CD4-positive, alpha-beta T cell treated with Interleukin-4 for 1 hour (primary cell): ENCODE results near the gene SPATA6.
"Not testable (repeated sequence)": the region's sequence is repeated elsewhere in the genome, so short reads cannot be mapped to it uniquely, and the experiment has no call there.

Experiments used
- DNase-seq, 2 donors: peaks; one replicate each; pipeline ENCODE4 v3.0.0-alpha.2; 2020 to 2022

The SPATA6 gene

GRCh38 chr1:48338257-48338656 is 133.7 kb downstream of the SPATA6 start:
- DNase-seq: no peak

GRCh38 chr1:48333316-48333715 is 138.7 kb downstream of the SPATA6 start:
- no peak for DNase-seq

GRCh38 chr1:48332115-48332514 is 139.9 kb downstream of the SPATA6 start:
- DNase-seq: no peak

GRCh38 chr1:48329905-48330304 is 142.1 kb downstream of the SPATA6 start:
- no peak for DNase-seq

- DNase-seq: no peak
These were observed 142.5 kb downstream of the SPATA6 start for GRCh38 chr1:48329486-48329885.

- not testable (repeated sequence) for DNase-seq
These were observed 160.2 kb downstream of the SPATA6 start for GRCh38 chr1:48311829-48312228.

- DNase-seq: no peak
These were observed 162.4 kb downstream of the SPATA6 start for GRCh38 chr1:48309564-48310082.

GRCh38 chr1:48302652-48303051 is 169.4 kb downstream of the SPATA6 start:
- no peak for DNase-seq

- DNase-seq: no peak
These were observed 177.3 kb downstream of the SPATA6 start for GRCh38 chr1:48294656-48295055.

- not testable (repeated sequence) for DNase-seq
These were observed 177.9 kb downstream of the SPATA6 start for GRCh38 chr1:48294094-48294493.

- no peak for DNase-seq
These were observed 179.3 kb downstream of the SPATA6 start for GRCh38 chr1:48292706-48293105.

GRCh38 chr1:48291421-48291820 is 180.6 kb downstream of the SPATA6 start:
- no peak for DNase-seq

GRCh38 chr1:48285525-48285924 is 186.5 kb downstream of the SPATA6 start:
- no peak for DNase-seq

- not testable (repeated sequence) for DNase-seq
These were observed 187.1 kb downstream of the SPATA6 start for GRCh38 chr1:48284696-48285420.

GRCh38 chr1:48282329-48282728 is 189.7 kb downstream of the SPATA6 start:
- DNase-seq: not testable (repeated sequence)

- DNase-seq: not testable (repeated sequence)
These were observed 194.6 kb downstream of the SPATA6 start for GRCh38 chr1:48277437-48277836.

- no peak for DNase-seq
These were observed 205.4 kb downstream of the SPATA6 start for GRCh38 chr1:48266576-48266975.

GRCh38 chr1:48263041-48263440 is 209.0 kb downstream of the SPATA6 start:
- DNase-seq: no peak

- DNase-seq: no peak
These were observed 210.1 kb downstream of the SPATA6 start for GRCh38 chr1:48261881-48262400.

- DNase-seq: no peak
These were observed 213.9 kb downstream of the SPATA6 start for GRCh38 chr1:48258106-48258505.

GRCh38 chr1:48254254-48254653 is 217.8 kb downstream of the SPATA6 start:
- DNase-seq: no peak

GRCh38 chr1:48251821-48252220 is 220.2 kb downstream of the SPATA6 start:
- DNase-seq: no peak

- no peak for DNase-seq
These were observed 220.7 kb downstream of the SPATA6 start for GRCh38 chr1:48251323-48251722.

GRCh38 chr1:48250572-48250971 is 221.4 kb downstream of the SPATA6 start:
- no peak for DNase-seq

- DNase-seq: no peak
These were observed 222.1 kb downstream of the SPATA6 start for GRCh38 chr1:48249868-48250267.
